HG02981 (cell line): Measurements from ENCODE around the gene PLAAT4.
"Not testable (repeated sequence)": the region's sequence is repeated elsewhere in the genome, so short reads cannot be mapped to it uniquely, and the experiment has no call there.

Experiments used
- ATAC-seq: cut with Tn5 transposase; IDR thresholded peaks from one replicate; pipeline ENCODE4 v1.9.1; 2021; ENCODE audit warnings: mild to moderate bottlenecking, moderate library complexity; ENCODE audit not compliant: unreplicated experiment

PLAAT4 gene

GRCh38 chr11:63537293-63538101 lies 889 bp downstream of the PLAAT4 start:
- no peak for ATAC-seq

DNA sequence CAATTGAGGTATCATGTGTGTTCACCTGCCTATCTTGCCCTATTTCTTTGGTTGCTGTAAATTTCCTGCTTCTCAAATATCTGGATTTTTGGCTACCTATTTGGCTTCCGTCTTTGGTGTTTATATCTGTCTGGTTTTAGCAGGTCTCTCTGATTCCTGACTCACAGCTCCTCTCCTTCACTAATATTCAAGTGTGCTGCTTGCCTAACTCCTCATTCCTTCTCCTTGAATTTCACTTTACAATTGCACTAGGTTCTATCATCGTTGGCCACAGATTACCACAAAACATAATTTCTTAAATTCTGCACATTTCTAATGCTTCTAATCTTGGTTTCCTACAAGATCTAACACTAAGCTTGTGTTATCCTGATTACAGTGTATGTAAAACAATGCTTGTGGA lies 5.9 kb downstream of the PLAAT4 start:
- ATAC-seq = not testable (repeated sequence)

DNA sequence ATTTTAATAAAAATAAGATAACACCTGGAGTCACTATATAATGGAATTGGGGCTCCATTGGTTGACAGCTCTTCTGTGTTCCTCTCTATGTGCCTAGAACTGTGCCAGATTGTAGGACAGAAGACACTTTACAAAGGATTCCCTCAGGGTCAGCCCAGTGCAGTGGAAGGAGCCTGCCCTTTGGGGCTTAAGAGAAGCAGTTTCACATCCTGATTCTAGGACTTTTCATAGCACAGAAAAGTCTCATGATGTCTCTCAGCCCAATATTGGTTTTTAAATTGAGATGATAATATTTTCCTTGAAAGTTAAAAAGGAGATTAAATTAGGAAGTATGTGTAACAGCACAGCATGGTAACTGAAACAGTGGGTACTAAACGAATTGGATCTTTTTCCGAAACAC lies 7.1 kb downstream of the PLAAT4 start:
- no peak for ATAC-seq

DNA sequence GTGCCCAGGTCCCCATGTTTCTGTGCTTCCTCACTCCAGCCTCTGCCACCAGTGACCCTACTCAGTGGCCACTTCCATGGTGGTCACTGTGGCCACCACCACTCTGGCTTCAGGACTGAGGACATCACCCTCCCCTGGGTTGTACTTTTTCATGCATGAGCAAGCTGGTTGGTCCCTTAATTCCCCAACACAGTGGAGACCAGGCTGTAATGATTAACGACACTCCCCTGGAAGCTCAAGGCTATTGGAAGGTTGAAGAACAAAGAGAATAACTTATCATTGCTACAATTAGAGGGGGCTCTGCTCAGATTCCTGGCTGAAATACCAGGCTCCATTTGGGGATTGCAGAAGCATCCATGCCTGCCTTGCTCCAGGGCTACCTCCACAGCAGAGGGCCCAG lies 10.5 kb downstream of the PLAAT4 start:
- ATAC-seq = no peak

- ATAC-seq = no peak
Observed at GRCh38 chr11:63548178-63548577, 11.6 kb downstream of the PLAAT4 start.

DNA sequence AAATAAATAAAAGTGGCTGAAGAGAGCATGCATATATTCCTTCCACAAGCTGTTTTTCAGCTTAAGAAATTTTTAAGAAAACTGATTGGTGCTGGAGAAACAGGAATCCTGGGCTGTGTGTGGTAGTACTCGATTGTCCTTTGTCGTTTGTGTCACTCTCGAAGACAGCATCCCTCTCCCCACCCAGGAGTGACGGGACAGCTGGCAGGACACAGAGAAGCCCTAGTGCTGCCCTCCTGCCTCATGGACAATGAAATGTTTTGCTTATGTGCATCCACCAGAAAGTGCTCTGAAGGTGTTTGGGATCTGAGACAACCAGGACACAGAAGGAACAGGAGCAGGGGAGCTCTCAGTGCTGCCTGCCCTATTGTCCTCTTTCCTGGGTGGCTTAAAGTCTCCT lies 12.8 kb downstream of the PLAAT4 start:
- no peak for ATAC-seq

DNA sequence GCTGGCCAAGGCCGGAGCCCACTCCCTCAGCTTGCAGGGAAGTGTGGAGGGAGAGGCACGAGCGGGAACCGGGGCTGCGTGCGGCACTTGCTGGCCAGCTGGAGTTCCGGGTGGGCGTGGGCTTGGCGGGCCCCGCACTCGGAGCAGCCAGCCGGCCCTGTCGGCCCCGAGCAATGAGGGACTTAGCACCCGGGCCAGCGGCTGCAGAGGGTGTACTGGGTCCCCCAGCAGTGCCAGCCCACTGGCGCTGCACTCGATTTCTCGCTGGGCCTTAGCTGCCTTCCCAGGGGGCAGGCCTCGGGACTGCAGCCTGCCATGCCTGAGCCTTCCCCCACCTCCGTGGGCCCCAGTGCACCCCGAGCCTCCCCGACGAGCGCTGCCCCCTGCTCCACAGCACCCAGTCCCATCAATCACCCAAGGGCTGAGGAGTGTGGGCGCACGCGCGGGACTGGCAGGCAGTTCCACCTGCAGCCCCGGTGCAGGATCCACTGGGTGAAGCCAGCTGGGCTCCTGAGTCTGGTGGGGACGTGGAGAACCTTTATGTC lies 13.6 kb downstream of the PLAAT4 start:
- not testable (repeated sequence) for ATAC-seq

DNA sequence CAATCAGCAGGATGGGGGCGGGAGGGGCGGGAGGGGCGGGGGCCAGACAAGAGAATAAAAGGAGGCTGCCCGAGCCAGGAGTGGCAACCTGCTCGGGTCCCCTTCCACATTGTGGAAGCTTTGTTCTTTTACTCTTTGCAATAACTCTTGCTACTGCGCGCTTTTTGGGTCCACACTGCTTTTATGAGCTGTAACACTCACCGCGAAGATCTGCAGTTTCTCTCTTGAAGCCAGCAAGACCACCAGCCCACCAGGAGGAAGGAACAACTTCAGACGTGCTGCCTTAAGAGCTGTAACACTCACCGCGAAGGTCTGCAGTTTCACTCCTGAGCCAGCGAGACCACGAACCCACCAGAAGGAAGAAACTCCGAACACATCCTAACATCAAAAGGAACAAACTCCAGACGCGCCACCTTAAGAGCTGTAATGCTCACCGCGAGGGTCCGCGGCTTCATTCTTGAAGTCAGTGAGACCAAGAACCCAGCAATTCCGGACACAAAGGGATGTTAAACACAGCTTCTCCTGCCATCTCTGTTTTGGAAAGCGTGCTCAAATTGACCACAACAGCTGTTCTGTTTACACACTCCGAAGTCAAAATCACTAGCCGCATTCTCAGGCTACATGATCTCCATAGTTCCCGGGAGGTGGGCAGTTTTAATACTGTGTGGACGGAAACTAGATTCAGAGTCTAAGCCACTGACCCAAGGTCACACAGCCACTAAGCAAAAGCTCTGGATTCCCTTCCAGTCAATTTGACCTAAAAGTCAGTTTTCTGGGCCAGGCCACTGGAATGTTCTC lies 14.7 kb downstream of the PLAAT4 start:
- ATAC-seq = no peak

DNA sequence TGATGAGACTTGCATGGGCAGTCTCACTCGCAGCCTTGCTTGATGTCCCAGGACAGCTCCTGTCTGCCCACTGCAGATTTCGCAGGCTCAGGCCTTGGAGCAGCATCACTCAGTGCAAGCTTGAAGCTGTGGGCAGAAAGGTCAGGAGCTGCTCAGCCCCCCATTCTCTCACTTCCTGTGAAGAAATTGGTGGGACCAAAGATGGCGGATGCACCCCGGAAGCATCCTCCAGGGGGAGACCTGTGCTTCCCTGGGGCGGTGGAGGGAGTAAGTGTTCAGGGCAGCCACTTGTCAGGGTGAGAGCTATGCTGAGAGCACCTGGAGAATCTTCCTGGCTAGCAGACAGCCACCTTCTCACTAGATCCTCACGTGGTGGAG lies 15.3 kb downstream of the PLAAT4 start:
- ATAC-seq = no peak

DNA sequence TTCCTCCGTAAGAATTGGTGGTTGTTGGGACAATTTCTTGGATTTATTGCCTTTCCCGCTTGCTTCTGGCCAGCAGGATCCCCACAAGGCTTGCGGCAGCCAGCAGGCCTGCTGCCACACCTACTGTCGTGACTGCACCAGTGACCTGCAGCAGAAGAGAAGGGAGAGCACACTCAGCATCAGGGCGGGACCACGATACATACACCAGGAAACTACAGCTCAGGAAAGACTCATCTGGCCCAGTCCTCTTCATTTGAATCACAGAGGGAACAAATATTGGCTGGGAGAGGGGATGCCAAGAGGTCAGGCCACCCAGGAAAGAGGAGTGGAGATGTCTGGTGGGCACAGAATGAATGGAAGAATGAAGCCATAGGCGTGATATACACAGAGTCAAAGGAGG lies 16.3 kb downstream of the PLAAT4 start:
- ATAC-seq = no peak

GRCh38 chr11:63553759-63554158 lies 17.2 kb downstream of the PLAAT4 start:
- no peak for ATAC-seq

DNA sequence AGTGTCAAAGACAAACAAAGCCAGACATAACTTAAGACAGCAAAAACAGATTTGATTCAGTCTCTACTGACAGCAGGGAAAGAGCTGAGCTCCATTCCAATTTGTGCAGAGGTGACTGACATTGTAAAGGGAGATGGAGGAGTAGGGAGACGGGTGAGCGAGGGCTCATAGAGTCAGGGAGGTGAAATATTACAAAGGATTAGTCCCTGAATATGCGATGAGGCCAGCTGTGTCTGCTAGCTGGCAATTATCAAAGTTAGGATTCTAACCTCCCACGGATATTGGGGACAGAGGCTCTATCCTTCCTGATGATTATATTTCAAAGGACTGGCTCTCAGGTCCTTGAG lies 18.2 kb downstream of the PLAAT4 start:
- ATAC-seq = no peak

GRCh38 chr11:63556404-63557013 lies 19.9 kb downstream of the PLAAT4 start:
- ATAC-seq = no peak

DNA sequence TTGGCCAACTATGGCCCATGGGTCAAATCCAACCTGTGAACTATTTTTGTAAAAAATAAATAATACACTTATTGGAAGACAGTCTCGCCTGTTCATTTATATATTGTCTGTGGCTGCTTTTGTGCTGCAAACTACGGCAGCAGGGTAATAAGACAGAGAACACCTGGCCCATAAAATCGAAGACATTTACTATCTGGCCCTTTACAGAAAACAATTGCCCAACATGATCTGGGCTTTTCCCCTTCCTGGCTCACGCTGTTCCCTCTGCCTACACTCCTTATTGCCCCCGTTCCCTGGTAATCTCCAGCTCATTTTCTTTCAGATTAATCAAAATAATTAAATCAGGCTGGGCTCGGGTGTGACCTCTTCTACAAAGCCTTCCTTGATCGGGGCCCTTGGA lies 21.0 kb downstream of the PLAAT4 start:
- no peak for ATAC-seq

GRCh38 chr11:63558459-63559157 lies 22.0 kb downstream of the PLAAT4 start:
- no peak for ATAC-seq

DNA sequence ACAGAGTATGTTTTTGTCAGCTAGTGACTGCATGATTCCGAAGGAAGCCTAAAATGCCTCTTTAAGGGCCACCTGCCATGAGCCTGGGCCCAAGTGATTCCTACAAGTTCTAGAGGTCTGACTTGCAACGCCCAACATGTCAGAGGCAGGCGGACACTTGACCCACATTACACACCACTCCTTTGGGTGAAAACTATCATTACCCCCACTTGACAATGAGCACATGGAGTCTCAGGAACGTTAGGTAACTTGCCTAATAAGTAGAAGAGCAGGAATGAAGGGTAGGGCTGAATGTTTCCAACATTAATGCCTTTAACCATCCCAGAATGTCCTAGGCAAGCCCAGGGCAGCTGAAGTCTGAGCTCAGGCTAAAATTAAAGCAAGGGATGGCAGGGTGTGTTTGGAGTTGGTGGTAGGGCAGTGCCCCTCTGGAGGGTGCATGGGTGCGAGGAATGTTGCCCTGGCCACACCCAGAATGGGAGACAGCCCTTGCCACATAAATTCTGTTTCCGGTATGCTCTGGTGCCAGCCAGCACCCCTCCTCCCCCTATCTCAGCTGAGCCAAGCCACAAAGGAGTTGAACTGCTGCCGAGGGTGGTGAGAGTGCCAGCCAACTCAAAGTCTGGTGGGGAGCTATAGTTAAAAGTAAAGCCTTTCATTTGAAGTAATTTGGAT lies 24.0 kb downstream of the PLAAT4 start:
- no peak for ATAC-seq

DNA sequence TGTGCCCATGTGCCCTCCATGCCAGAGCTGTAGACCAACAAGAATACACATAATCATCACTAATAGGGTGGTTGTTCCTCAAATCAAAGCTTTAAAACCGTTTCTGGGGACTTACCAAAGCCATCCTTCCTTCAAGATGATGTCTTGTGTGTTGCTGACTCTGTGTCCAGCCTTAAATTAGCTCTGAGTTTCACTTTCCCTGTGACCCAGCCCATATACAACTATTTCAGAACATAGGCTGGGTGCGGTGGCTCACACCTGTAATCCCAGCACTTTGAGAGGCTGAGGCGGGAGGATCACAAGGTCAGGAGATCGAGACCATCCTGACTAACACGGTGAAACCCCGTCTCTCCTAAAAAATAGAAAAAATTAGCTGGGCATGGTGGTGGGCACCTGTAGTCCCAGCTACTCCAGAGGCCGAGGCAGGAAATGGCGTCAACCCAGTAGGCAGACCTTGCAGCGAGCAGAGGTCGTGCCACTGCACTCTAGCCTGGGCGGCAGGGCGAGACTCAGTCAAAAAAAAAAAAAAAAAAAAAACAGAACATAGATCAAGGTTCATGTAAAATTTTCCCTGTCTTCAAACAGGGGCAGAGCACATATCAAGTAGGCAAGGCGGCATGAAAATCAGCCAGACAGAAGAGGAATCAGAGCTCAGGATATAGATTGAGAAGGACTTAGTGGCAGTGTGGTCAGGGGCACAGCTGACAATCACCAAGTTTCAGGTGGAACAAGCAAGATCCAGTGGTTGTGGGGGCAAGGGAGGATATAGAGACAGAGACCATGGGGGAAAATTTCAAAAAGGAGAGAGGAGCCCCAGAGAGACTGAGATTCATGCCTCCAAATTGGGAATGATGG lies 26.8 kb downstream of the PLAAT4 start, which contains the start of gene PLAAT2:
Gene PLAAT2 (minus strand): TSS at position 179 of the 855 bp plus-strand sequence. CDS start 55 bp downstream, at position 124.
- ATAC-seq = peak; percentile 12

- ATAC-seq = peak; percentile 53
Observed at GRCh38 chr11:63564056-63564774, 27.6 kb downstream of the PLAAT4 start.
